K562 (cell line): ENCODE data around the gene ARSK. TPM values are rescaled to one million over a fixed set of nuclear protein-coding genes. Genes with fewer than 3 reads are reported as not detected.

Source experiments
- BRD9 ChIP-seq: fragments of 450-650 bp; IDR thresholded peaks from 2 replicates; pipeline ENCODE4 v1.6.1; 2018; ENCODE audit warnings: low read depth; ENCODE audit not compliant: partially characterized antibody
- CCAR2 ChIP-seq: fragments of 200-400 bp; formaldehyde crosslinking; IDR thresholded peaks from 2 replicates; pipeline ENCODE4 v1.6.1; 2017; ENCODE audit warnings: mild to moderate bottlenecking, low read depth, low read length
- FOXM1 ChIP-seq, 2 experiments: fragments of 450-650 bp in 1 of 2; sonication (generic) in 1 of 2; formaldehyde crosslinking in 1 of 2; IDR thresholded peaks; 2 replicates each; pipeline versions ENCODE4 v1.6.1 to v1.9.0; 2017 to 2022; ENCODE audit warnings: low read depth in 2 of 2, mild to moderate bottlenecking in 2 of 2, missing genetic modification reagents in 1 of 2, moderate library complexity in 1 of 2
- MBD2 ChIP-seq: sonication (generic); IDR thresholded peaks from 2 replicates; pipeline ENCODE4 v1.6.1; 2016; ENCODE audit warnings: low read depth, borderline replicate concordance
- MCM3 ChIP-seq: fragments of 450-650 bp; IDR thresholded peaks from 2 replicates; pipeline ENCODE4 v1.6.1; 2016
- MCM5 ChIP-seq: fragments of 450-650 bp; IDR thresholded peaks from 2 replicates; pipeline ENCODE4 v1.6.1; 2016; ENCODE audit warnings: low read depth
- NCOA6 ChIP-seq: fragments of 450-650 bp; IDR thresholded peaks from 2 replicates; pipeline ENCODE4 v1.6.1; 2017; ENCODE audit warnings: mild to moderate bottlenecking
- POLR2H ChIP-seq: IDR thresholded peaks from 2 replicates; pipeline ENCODE4 v1.6.1; 2016; ENCODE audit warnings: missing genetic modification characterization, low read depth, mild to moderate bottlenecking, control low read depth, missing compliant biosample characterization, moderate library complexity
- PREB ChIP-seq: sonication (generic); formaldehyde crosslinking; IDR thresholded peaks from 2 replicates; pipeline ENCODE4 v1.8.1; 2023; ENCODE audit warnings: mild to moderate bottlenecking, missing genetic modification reagents
- PTRF ChIP-seq: fragments of 450-650 bp; IDR thresholded peaks from 2 replicates; pipeline ENCODE4 v1.6.1; 2016; ENCODE audit warnings: mild to moderate bottlenecking, missing genetic modification characterization, missing compliant biosample characterization
- SMAD3 ChIP-seq: fragments of 450-650 bp; formaldehyde crosslinking; conservative IDR thresholded peaks from 2 replicates; pipeline ENCODE4 v1.4.0; 2020; ENCODE audit warnings: mild to moderate bottlenecking
- SMARCA4 ChIP-seq: fragments of 450-650 bp; IDR thresholded peaks from 2 replicates; pipeline ENCODE4 v1.6.1; 2016
- SNIP1 ChIP-seq: fragments of 450-650 bp; IDR thresholded peaks from 2 replicates; pipeline ENCODE4 v1.7.1; 2017; ENCODE audit warnings: low read depth, mild to moderate bottlenecking
- TAF15 ChIP-seq: fragments of 200-400 bp; formaldehyde crosslinking; IDR thresholded peaks from 2 replicates; pipeline ENCODE4 v1.6.1; 2017; ENCODE audit warnings: mild to moderate bottlenecking, low read depth, low read length, moderate library complexity
- TFAM ChIP-seq: fragments of 250-450 bp; sonication (Bioruptor Pico); conservative IDR thresholded peaks from 2 replicates; pipeline ENCODE4 v1.5.0; 2021; ENCODE audit warnings: mild to moderate bottlenecking, moderate library complexity
- ZC3H4 ChIP-seq: sonication (generic); formaldehyde crosslinking; IDR thresholded peaks from 2 replicates; pipeline ENCODE4 v1.9.0; 2021; ENCODE audit warnings: missing genetic modification reagents, borderline replicate concordance
- ZEB2 ChIP-seq: fragments of 450-650 bp; IDR thresholded peaks from 2 replicates; pipeline ENCODE4 v1.6.1; 2016
- ZNF274 ChIP-seq: IDR thresholded peaks from 2 replicates; pipeline ENCODE4 v1.6.1; 2011; ENCODE audit warnings: low read depth, mild to moderate bottlenecking, low read length, moderate library complexity, borderline replicate concordance
- ZNF41 ChIP-seq: fragments of 250-450 bp; sonication (Bioruptor Pico); conservative IDR thresholded peaks from 2 replicates; pipeline ENCODE4 v1.4.0; 2020; ENCODE audit warnings: mild to moderate bottlenecking
- ZZZ3 ChIP-seq: fragments of 450-650 bp; IDR thresholded peaks from 2 replicates; pipeline ENCODE4 v1.6.1; 2016; ENCODE audit warnings: antibody characterized with exemption, mild to moderate bottlenecking, moderate library complexity
- polyA plus RNA-seq, 8 experiments: library from polyadenylated mRNA; depleted of rRNA in 4 of 8; stranded (reverse) in 5 of 8; unstranded in 3 of 8; fragments of >200 nt; fragmentation: Nextera tagmentation in 2 of 8; fragmentation: Illumina TruSeq in 1 of 8; extraction: Ambion mirVana in 2 of 8; extraction: Trizol in 1 of 8; gene quantifications; 2 replicates each; pipeline versions ENCODE4 v1.2.1 to v1.2.3, GENCODE V29; 2011 to 2014; ENCODE audit warnings: inconsistent platforms in 1 of 8, missing spikeins in 1 of 8
- total RNA-seq, 7 experiments: library from RNA; depleted of rRNA in 6 of 7; stranded (reverse); fragments of >200 nt in 6 of 7; fragmentation: Illumina TruSeq in 2 of 7; extraction: Trizol in 2 of 7; gene quantifications; 2 replicates each; pipeline versions ENCODE4 v1.2.1 to v1.2.3, GENCODE V29; 2011 to 2021; ENCODE audit warnings: low replicate concordance in 1 of 7
- TF ChIP-seq, protein P1 (sequence below): fragments of 250-450 bp; sonication (Bioruptor Pico); IDR thresholded peaks from 2 replicates; pipeline ENCODE4 v1.8.0; 2022; ENCODE audit warnings: moderate library complexity, mild to moderate bottlenecking, inconsistent platforms
- TF ChIP-seq, protein P2 (sequence below): IDR thresholded peaks from 2 replicates; pipeline ENCODE4 v1.6.1; 2014; ENCODE audit warnings: antibody characterized with exemption
- TF ChIP-seq, protein P3 (sequence below): fragments of 250-450 bp; sonication (Bioruptor Pico); IDR thresholded peaks from 2 replicates; pipeline ENCODE4 v1.8.0; 2021; ENCODE audit warnings: moderate library complexity, mild to moderate bottlenecking, inconsistent platforms
- TF ChIP-seq, protein P4 (sequence below): fragments of 450-650 bp; formaldehyde crosslinking; IDR thresholded peaks from 2 replicates; pipeline ENCODE4 v1.4.0; 2022; ENCODE audit warnings: mild to moderate bottlenecking, moderate library complexity

The ARSK gene
- total and polyA plus RNA-seq, 9 of the 15 experiments (the other 6 are each of a cell fraction or from before 2014, with no cell fraction given) = 2.7 to 9.4 (median 7.1) TPM

DNA sequence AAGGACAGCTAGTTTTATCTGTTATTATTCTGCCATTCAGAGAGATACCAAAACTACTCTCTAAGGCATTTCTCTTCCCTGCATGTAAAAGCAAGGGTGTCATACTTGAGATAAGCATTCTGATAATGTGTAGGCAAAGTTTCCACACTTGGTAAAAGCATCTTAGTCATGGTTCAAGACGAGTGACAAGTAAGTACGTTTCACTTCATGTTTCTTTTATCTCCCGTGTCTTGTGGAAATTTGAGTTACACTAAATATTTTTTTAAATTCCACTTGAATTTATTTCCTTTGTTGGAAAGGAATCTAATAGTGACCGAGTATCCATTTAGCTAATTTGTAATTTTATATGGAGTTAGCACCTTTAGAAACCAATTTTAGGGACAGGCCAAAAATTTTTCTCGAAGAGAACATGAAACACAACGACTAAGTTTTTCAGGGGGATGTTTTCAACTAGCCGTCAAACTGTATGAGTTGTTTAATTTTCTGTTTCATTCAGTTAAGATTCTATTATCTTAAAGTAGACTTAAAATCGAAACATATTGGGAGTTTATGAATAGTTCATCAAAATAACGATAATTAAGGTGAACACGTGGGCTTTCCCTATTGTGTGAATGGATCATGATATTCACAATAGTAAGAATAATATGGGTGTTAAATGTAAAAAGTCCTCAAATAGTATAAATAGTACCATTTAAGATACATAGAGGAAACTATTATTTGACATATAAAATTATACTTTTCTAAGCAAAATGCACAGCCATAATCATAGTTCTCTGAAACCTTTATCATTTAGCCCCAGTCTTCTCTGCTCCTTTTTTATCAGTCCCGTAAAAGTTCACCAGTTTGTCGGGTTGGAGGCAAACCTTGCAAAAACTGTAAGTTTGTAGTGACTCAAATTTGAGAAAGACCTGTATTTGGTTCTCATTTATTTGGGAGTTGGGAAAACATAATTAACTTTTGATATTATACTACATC lies 93.3 kb downstream of the ARSK start (continued):
- TF ChIP-seq, protein P1, sequence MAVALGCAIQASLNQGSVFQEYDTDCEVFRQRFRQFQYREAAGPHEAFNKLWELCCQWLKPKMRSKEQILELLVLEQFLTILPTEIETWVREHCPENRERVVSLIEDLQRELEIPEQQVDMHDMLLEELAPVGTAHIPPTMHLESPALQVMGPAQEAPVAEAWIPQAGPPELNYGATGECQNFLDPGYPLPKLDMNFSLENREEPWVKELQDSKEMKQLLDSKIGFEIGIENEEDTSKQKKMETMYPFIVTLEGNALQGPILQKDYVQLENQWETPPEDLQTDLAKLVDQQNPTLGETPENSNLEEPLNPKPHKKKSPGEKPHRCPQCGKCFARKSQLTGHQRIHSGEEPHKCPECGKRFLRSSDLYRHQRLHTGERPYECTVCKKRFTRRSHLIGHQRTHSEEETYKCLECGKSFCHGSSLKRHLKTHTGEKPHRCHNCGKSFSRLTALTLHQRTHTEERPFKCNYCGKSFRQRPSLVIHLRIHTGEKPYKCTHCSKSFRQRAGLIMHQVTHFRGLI (CRISPR knock-in tag) = no peak
- no peak for TF ChIP-seq ZNF274
- TF ChIP-seq FOXM1 (IDR thresholded peaks at IDR 0.05; ENCODE audit: low read depth) = no peak
- TF ChIP-seq FOXM1 (CRISPR knock-in tag; IDR thresholded peaks at IDR 0.05; ENCODE audit: low read depth) = no peak
- TF ChIP-seq, protein P2, sequence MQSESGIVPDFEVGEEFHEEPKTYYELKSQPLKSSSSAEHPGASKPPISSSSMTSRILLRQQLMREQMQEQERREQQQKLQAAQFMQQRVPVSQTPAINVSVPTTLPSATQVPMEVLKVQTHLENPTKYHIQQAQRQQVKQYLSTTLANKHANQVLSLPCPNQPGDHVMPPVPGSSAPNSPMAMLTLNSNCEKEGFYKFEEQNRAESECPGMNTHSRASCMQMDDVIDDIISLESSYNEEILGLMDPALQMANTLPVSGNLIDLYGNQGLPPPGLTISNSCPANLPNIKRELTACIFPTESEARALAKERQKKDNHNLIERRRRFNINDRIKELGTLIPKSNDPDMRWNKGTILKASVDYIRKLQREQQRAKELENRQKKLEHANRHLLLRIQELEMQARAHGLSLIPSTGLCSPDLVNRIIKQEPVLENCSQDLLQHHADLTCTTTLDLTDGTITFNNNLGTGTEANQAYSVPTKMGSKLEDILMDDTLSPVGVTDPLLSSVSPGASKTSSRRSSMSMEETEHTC = no peak
- peak; percentile 94 for TF ChIP-seq POLR2H (tag)
- no peak for TF ChIP-seq MCM3
- TF ChIP-seq NCOA6 = no peak
- no peak for TF ChIP-seq SNIP1
- no peak for TF ChIP-seq TAF15
- TF ChIP-seq ZC3H4 (CRISPR knock-in tag) = no peak
- TF ChIP-seq ZZZ3 = no peak
- TF ChIP-seq ZEB2 = peak; percentile 53; the same call in 1 of the 2 replicates
- no peak for TF ChIP-seq ZNF41
- peak; percentile 85 for TF ChIP-seq SMARCA4
- TF ChIP-seq TFAM = no peak
- TF ChIP-seq SMAD3 (CRISPR knock-in tag) = 0 out of 2 replicates have a peak, but pooled peaks have one; percentile 36
- no peak for TF ChIP-seq MCM5
- no peak for TF ChIP-seq PREB (CRISPR knock-in tag)
- TF ChIP-seq CCAR2 = no peak
- TF ChIP-seq, protein P3, sequence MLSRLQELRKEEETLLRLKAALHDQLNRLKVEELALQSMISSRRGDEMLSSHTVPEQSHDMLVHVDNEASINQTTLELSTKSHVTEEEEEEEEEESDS (CRISPR knock-in tag) = no peak
- TF ChIP-seq MBD2 = peak; percentile 59
- TF ChIP-seq PTRF (tag) = no peak
- TF ChIP-seq BRD9 = peak; percentile 78
- TF ChIP-seq, protein P4, sequence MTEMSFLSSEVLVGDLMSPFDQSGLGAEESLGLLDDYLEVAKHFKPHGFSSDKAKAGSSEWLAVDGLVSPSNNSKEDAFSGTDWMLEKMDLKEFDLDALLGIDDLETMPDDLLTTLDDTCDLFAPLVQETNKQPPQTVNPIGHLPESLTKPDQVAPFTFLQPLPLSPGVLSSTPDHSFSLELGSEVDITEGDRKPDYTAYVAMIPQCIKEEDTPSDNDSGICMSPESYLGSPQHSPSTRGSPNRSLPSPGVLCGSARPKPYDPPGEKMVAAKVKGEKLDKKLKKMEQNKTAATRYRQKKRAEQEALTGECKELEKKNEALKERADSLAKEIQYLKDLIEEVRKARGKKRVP (CRISPR knock-in tag) = no peak
